D341Med (cell line): Measurements from ENCODE around the gene PCBP3.
"Not testable (repeated sequence)": the region's sequence is repeated elsewhere in the genome, so short reads cannot be mapped to it uniquely, and the experiment has no call there.

Experiments used
- DNase-seq: peaks from one replicate; pipeline ENCODE4 v3.0.0; 2012; ENCODE audit warnings: low spot score

PCBP3 gene

DNA sequence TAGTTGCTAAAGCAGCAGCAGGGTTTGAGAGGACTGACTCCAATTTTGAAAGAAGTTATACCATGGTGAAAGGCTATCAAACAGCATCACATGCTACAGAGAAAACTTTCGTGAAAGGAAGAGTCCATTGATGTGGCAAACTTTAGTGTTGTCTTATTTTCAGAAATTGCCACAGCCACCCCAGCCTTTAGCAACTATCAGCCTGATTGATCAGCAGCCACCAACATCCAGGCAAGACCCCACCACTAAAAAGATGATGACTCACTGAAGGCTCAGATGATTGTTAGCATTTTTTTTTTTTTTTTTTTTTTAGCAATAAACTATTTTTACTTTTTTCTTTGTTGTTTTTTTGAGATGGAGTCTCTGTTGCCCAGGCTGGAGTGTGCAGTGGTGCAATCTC, 35.3 kb downstream of the PCBP3 start:
- DNase-seq = not testable (repeated sequence)

DNA sequence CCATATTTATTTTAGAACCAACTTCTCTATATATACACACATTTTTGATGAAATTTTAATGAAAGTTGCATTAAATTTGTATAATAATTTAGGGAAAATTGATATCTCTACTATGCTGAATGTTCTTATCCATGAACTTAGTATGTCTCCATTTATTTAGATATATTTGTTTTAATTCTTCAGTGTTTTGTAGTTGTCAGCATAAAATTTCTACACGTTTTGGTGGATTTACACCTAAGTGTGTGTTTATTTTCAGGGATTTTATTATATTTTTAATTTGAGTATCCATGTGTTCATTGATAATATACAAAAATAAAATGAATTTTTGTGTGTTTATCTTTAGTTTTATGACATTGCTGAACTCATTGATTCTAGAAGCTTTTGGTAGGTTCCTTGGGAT, 36.7 kb downstream of the PCBP3 start:
- no peak for DNase-seq

DNA sequence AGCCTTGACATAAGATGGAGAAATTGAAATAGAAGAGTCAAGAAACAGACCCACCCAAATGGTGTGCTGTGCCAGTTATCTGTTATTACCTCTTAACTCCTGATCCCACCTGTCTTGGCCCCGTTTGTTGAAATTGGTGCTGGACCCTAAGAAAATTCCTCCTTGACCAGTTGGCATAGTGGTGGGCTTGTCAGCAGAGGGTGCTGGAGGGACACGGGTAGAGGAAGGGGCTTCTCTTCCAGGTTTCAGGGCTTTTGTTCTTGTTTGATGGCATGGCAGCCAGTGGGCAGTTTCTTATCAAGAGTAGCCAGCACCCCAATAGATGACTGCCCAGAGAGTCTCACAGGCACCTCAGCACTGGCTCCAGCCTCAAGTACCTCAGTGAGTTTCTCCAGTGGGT, 51.6 kb downstream of the PCBP3 start:
- DNase-seq = no peak

DNA sequence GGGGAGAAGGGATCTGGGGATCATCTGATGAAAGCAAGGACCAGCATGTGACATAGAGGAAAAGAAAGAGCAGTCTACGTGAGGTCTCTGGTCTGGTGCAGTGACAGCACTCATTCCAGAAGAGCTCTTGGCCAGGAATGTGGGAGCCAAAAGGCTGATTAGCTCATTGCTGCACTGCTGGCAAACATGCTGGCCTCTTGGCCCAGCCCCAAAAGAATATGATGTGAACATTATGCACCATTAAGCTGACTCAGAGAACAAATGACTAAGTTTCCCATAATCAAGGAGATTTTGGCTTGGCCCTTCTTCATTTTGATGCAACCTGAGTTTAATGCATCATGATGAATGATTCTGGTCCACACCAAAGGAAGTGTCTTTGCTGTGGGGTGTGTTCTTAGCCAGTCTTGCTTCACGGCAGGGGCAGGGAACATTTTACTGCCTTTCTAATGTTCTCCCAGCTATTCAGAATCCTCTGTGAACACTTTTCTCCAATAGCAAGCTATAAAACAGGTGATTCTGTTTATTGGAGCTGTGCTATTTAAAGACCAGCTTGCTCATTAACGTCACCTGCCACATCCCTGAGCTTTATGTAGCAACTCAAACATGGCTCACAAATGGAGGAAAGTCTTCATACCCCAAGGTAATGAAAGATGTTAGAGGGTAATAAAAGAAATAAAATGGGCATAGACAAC, 55.1 kb downstream of the PCBP3 start:
- DNase-seq = no peak

DNA sequence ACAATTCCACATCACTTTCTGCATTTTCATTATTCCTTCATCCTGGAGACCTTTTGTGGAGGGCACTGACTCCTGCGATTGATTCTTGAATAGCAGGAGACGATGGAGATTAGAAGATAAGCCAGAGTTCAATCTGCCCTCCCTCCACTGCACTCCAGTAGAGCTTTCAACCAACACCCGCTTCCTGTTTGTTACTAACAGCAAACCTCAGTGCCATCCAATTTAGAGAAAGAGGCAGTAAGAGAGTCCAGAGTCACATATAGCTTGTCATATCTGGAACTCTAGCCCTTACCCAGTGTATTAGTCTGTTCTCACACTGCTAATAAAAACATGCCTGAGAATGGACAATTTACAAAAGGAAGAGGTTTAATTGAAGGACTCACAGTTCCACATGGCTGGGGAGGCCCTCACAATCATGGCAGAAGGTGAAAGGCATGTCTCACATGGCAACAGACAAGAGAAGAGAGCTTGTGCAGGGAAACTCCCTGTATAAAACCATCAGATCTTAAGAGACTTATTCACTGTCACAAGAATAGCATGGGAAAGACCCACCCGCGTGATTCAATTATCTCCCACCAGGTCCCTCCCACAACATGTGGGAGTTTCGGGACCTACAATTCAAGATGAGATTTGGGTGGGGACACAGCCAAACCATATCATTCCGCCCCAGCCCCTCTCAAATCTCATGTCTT, 55.9 kb downstream of the PCBP3 start:
- no peak for DNase-seq

DNA sequence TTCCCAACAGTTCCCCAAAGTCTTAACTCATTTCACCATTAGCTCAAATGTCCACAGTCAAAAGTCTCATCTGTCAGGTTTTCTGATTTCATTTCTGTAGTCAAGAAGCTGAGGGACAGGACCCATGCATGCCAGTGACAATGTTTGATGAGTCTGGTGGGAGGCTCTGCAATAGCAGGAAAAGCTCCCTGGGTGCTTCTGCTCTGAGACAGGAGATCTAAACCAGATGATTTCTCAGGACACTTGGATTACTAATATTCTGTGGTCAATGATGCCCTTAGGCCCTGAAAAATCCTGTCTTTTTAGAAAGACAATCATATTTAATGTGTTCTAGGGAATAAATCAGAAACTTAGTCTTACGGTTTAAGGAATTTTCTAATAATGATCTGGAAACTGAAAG, 56.4 kb downstream of the PCBP3 start:
- no peak for DNase-seq

DNA sequence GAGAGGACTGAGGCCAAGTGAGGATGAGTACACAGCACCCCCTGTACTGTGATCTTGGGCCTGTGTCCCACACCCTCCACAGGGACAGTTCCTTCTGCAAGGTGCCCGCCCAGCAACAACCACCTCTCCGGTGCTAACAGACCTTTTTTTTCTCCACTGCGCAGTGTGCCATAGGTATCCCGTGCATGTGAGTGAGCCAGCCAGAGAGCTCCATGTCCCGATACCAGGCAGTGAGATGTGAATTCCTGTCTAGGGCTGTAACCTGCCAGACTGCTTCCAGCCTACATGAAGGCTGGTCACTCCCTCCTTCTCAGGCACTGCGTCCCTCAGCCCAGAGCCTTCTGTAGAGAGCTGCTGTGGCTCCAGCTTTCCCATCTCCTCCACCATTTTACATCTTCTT, 56.9 kb downstream of the PCBP3 start:
- no peak for DNase-seq

DNA sequence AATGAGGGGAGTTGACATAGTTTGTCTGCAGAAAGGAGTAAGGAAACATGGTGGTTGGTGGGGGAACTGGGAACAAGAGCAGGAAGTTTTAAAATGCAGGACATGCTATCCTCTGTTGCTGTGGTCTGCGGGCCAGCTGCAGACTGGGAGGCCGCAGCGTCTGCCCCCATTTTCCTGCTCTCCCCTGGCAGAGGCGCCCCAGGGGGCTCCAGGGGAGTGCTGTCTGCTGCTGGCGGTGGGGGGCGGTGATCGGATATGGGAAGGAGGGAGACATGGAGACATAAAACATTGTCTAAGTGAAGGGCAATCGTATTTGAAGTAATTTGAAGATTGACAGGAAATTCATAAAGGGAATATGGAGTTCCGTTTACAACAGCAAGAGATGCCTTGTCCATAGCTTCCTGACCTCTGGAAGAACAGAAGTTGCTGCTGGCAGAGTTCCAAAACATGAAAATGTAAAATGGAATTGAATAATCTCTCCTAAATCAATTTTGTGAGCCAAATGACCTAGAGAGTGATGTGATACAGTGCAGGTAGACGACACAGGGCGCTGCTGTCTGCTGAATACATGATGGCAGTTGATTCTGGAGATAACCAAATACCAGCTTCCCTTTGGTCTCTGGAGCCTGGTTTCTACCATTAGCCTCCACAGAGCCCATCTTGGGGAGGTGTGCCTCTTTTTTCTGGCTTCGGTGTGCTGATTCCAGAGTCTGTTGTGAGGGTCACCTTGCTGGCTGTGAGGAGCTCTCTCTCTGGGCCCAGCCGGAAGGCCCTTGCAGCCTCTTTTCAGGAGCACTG, 61.0 kb downstream of the PCBP3 start:
- DNase-seq = no peak

DNA sequence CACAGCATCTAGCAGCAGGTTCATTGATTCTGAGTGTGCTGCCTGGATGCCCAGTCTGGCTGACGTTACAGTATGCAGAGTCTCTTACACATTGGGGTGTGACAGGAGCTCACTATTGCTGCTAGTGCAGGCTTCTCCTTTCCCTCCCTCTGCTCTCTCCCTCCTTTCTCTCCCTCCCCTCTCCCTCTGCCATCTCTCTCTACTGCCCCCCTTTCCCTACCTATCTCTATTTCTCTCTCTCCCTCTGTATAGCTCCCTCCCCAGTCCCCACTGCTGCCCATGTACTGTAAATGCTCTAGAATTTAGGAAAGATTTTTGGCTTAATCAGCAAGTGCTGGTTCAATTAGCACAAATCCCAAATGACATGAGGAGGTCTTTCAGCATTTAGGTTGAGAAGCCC, 62.8 kb downstream of the PCBP3 start:
- no peak for DNase-seq

DNA sequence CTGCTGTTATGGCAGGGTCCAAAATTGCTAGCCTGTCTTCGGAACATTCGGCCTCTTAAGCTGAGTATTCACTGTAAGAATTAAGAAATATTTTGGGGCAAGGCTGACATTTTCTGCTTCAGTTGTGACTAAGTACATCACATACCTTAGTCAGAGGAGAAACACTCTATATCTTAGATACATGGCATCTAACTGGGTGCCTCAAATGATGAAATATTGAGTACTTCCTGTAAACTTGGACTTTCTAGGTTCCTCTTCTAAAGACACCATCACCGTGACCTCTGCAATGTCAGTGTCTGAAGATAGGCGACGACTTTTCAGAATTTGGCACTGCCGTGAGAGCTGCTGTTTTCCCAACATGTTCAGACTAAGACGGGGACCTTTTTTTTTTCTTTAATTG, 65.6 kb downstream of the PCBP3 start:
- DNase-seq = no peak

DNA sequence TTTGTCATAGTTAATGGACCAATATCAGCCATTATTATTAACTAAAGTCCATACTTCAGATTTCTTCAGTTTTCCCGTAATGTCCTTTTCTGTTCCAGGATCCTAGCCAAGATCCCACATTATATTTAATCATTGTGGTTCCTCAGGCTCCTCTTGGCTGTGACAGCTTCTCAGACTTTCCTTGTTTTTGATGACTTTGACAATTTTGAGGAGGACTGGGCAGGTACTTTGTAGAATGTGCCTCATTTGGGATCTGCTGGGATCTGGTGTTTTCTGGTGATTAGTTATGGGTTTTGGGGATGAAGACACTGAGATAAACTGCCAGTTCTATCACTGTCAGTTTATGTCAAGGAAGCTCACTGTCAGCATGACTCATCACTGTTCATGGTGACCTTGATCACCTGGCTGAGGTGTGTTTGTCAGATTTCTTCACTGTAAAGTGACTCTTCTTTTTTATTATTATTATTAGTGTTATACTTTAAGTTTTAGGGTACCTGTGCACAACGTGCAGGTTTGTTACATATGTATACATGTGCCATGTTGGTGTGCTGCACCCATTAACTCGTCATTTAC, 66.3 kb downstream of the PCBP3 start:
- DNase-seq = no peak

DNA sequence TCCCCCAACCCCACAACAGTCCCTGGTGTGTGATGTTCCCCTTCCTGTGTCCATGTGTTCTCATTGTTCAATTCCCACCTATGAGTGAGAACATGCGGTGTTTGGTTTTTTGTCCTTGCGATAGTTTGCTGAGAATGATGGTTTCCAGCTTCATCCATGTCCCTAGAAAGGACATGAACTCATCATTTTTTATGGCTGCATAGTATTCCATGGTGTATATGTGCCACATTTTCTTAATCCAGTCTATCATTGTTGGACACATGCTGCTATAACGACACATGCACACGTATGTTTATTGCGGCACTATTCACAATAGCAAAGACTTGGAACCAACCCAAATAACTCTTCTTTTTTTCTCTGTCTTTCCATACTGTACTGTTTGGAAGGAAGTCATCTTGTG, 66.8 kb downstream of the PCBP3 start:
- not testable (repeated sequence) for DNase-seq

DNA sequence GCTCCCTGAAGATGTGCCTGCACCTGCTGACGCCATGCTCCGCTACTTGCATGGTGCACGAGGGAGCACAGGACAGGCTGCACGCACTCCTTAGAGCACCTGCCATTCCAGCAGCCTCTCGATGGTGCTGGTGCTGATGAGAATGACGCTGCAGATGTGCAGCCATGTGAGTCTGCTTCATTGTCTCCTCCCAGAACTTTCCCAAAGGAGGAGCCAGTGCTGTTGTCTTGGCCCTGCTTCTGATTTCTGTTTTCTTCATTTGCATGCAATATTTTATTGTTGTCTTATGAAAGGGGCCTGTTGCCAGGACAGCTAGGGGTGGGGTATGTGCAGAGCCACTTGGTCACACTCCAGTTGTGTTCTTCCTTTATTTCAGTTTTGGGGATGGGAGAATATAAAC, 70.1 kb downstream of the PCBP3 start:
- DNase-seq = no peak

DNA sequence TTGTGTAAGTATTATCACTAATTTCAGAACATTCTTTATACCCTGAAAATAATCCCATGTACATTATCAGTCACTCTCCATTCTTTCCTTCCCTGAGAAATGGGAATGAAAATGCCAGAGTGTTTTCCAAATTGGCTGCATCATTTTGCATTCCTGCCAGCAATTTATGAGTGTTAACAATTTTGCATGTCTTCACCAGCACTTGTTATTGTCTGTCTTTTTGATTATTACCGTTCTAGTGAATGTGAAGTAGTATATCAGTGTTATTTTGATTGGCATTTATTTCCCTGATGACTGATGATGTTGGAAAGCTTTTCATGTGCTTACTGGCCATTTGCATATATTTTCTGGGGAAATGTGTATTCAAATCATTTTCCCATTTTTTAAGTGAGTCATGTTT, 71.9 kb downstream of the PCBP3 start:
- no peak for DNase-seq

DNA sequence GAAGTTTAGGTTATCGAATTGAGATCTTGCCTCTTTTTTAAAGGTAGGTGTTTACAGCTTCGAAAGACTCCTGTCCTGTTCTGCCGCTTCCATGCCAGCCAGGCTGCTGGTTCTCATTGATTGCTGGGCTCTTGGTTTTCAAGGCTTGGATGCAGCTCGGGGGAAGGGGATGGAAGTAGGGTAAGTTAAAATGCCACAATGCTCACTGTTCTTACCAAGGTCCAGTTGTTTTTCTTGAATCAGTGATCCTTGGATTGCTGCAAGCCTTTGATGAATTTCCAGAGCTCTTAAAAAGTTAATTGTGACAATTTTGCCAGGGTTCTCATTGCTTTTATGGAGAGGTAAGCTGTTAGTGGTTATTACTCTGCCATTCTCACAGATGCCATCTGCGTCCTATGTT, 74.9 kb downstream of the PCBP3 start:
- DNase-seq = no peak

DNA sequence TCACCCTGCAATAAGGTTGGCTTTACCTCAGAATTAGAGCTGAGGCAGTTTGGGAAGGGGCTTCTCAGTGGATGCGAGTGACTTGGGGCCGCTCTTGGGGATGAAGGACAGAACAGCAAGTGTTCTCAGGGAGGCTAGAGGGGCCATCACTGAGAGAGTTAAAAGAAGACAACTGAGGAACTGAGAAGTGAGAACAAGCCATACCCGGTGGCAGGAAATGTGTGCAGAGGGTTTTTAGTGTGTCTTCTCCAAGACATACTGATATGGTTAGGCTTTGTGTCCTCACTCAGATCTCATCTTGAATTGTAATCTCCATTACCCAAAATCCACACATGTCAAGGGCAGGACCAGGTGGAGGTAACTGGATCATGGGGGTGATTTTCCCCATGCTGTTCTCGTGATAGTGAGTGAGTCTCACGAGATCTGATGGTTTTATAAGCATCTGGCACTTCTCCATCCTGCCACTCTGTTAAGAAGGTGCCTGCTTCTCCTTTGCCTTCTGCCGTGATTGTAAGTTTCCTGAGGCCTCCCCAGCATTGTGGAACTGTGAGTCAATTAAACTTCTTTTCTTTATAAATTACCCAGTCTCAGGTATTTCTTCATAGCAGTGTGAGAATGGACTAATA, 75.8 kb downstream of the PCBP3 start:
- DNase-seq = no peak

DNA sequence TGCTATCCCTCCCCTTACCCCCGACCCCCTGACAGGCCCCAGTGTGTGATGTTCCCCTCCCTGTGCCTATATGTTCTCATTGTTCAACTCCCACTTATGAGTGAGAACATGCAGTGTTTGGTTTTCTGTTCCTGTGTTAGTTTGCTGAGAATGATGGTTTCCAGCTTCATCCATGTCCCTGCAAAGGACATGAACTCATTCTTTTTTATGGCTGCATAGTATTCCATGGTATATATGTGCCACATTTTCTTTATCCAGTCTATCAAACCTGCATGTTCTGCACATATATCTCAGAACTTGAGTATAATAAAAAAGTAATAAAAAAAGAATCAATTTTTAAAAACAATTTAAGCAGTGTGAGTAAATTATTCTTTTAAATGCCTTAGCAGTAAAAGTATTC, 76.7 kb downstream of the PCBP3 start:
- DNase-seq = not testable (repeated sequence)

DNA sequence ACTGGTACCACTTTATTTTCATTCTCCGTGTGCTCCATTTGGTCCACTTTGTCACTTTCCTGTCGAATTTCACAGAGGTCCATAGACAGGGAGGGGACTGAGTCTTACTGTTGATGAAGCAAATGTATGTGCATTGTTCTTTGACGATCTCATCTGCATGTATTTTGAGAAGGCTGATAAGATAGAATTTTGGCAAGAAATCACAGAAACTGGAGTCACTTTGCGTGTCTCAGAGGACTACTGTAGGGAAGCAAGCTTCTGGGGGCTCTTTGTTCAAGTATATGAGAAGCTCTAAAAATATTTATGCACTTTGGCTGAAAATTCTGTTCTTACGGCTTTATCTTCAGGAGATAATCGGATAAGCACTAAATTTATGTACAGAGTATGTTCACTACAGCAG, 78.1 kb downstream of the PCBP3 start:
- no peak for DNase-seq

DNA sequence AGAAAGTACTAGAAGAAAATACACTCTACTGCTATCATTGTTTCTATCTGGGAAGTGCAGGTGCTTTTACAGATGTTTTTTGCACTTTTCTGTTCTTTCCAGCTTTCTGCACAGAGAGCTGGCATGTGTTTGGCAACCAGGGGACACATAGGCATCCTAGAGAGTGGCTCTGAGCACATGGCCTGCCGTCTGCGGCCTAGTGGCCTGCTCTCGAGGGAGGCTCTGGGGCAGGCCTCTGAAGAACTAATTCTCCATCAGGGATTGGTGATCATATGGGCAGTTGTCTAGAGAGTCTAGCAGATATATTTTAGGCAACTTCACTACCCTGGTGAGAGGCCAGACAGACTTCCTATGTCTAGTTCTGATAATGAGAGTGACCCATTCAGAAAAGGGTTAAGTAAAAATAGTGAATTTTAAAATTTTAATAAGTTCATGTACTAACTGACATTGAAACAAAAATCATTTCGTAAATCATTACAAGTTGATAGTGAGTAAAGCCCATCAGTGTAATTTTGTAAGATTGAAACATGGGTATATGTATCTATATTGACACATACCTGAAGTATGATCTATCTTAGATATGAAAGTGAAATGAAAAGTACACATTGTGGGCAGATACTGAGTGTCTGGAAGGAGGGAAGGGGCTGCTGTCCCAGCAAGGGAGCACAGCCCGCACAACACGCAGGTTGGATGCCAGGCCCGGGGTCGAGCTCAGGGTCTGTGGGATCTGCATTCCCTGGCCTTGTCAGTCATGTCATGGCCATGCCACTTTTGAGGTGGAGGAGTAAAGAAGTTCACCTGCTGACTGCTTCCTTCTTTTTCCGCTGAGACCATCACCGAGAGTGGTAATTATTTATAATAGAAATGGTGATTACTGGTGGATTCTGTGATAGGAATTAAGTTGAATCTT, 79.8 kb downstream of the PCBP3 start:
- DNase-seq = no peak

DNA sequence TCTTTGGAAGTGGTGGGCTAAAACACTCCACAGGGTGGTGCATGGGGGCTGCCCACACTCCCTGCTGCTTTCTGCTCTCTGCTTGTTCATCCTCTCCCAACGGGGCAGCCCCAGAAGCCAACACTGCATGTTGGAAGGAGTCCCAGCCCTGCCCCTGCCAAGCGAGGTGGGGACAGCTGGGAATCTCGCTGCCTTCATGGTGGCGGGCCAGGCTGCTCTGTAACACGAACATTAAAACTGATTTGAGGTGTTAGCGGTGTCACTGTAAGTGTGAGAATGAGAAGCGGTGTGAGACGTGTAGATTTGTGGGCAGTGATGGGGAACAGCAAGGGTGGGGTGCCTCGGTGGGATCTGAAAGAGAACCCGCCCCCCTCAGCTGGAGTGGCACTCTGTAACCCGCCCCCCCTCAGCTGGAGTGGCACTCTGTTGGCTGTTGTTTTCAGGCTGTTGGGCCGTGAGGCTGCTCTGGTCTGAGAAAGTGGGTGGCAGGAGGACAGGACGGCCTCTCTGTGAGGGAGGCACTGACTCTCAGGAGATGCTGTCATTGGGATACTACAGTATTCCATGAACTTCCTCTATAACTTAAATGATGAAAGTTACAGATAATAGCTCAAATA, 80.9 kb downstream of the PCBP3 start:
- peak; percentile 77 for DNase-seq
